HG02610 (cell line): ENCODE results near the gene TM7SF2.
"Not testable (repeated sequence)": the region's sequence is repeated elsewhere in the genome, so short reads cannot be mapped to it uniquely, and the experiment has no call there.

ENCODE experiments used
- ATAC-seq: cut with Tn5 transposase; IDR thresholded peaks from one replicate; pipeline ENCODE4 v1.9.1; 2021; ENCODE audit warnings: mild to moderate bottlenecking, moderate library complexity; ENCODE audit not compliant: unreplicated experiment

The TM7SF2 gene

GRCh38 chr11:65150131-65150508, 38.4 kb downstream of the TM7SF2 start:
- not testable (repeated sequence) for ATAC-seq

GRCh38 chr11:65150509-65151299, 39.0 kb downstream of the TM7SF2 start:
- ATAC-seq, result peak; percentile 66

GRCh38 chr11:65151331-65151899, 39.7 kb downstream of the TM7SF2 start:
- no peak for ATAC-seq

- no peak for ATAC-seq
Observed at GRCh38 chr11:65152122-65152521, 40.5 kb downstream of the TM7SF2 start.

GRCh38 chr11:65156256-65156655, 44.6 kb downstream of the TM7SF2 start:
- ATAC-seq, result no peak

GRCh38 chr11:65156926-65157325, 45.3 kb downstream of the TM7SF2 start:
- no peak for ATAC-seq

GRCh38 chr11:65157336-65157735, 45.7 kb downstream of the TM7SF2 start:
- no peak for ATAC-seq

- ATAC-seq, result peak; percentile 64
Observed at GRCh38 chr11:65159012-65159411, 47.3 kb downstream of the TM7SF2 start.

- no peak for ATAC-seq
Observed at GRCh38 chr11:65160643-65161042, 49.0 kb downstream of the TM7SF2 start.

- no peak for ATAC-seq
Observed at GRCh38 chr11:65163684-65164083, 52.0 kb downstream of the TM7SF2 start.
